ENCODE data around the gene FAM3D. TPM values are rescaled to one million over a fixed set of nuclear protein-coding genes. Genes with fewer than 3 reads are reported as not detected.

The FAM3D gene
- total and polyA plus RNA-seq, 10 of the 15 experiments (the other 5 are each of a cell fraction or from before 2014, with no cell fraction given) = 0.04 to 0.07 TPM; not detected in 8

- no TSS peak for BruUV-seq (replicated peaks)
- no peak overlapping the region for H2AFZ ChIP-seq (ENCODE audit: control insufficient read depth, low read depth, low read length)
- ChIA-PET SMC1A (ENCODE audit: uncharacterized antibody, unreplicated experiment) (interaction anchor here (0.6 to 6.4 kb wide), 15 partner anchors 13 to 613 kb away, joined by 3 to 54 read pairs (median 4); partner anchors contain the start of genes HTD2 and RPP14), RAD21 (ENCODE audit: unreplicated experiment) (interaction anchor here (0.7 to 8.6 kb wide), 13 partner anchors 9 to 454 kb away, joined by 3 to 100 read pairs (median 5); partner anchors contain the start of genes HTD2 and RPP14), CTCF (interaction anchor here (0.5 to 9.6 kb wide), 41 partner anchors 9 to 990 kb away, joined by 3 to 243 read pairs (median 4); partner anchors contain the start of genes HTD2, KCTD6 and RPP14), POLR2A (interaction anchor here (0.6 to 1.0 kb wide), 2 partner anchors 63 to 170 kb away, joined by 3 read pairs; no protein-coding TSS in a partner anchor)
- H3K4me3 ChIP-seq = no peak overlapping the region
- no peaks in the 10 kb centered on the region for H3K36me3 ChIP-seq (ENCODE audit: control insufficient read depth in 2 of 2, insufficient read depth in 2 of 2, low read length in 1 of 2)
- no peak overlapping the region for H3K4me2 ChIP-seq (ENCODE audit: control insufficient read depth, insufficient read depth)
- intact Hi-C loops (cut with micrococcal nuclease; ENCODE audit: unreplicated experiment) (loop anchor here (1.0 to 5.0 kb wide), 3 partner anchors 62 to 454 kb away; partner anchors contain the start of genes HTD2 and RPP14), in situ Hi-C loops (cut with MboI) (no loop called here)
- no peak for TF ChIP-seq SMAD5 (IDR thresholded peaks at IDR 0.05; ENCODE audit: low read depth)
- TF ChIP-seq IRF3 (IDR thresholded peaks at IDR 0.05) = no peak
- TF ChIP-seq EP300 (IDR thresholded peaks at IDR 0.05; ENCODE audit: borderline replicate concordance in 1 of 2, control insufficient read depth in 1 of 2, low read depth in 2 of 2, low read length in 2 of 2) = no peak
- no peak for TF ChIP-seq ETV6 (conservative IDR thresholded peaks at IDR 0.05 in 1 of 2, IDR thresholded peaks at IDR 0.05 in 1 of 2; ENCODE audit: borderline replicate concordance in 1 of 2, low read depth in 1 of 2)
- no peak for TF ChIP-seq WRNIP1 (IDR thresholded peaks at IDR 0.05; ENCODE audit: borderline replicate concordance, low read depth, low read length)
- TF ChIP-seq MEF2A (IDR thresholded peaks at IDR 0.05; ENCODE audit: insufficient read depth, low read depth, low read length) = no peak
- TF ChIP-seq MEF2B (IDR thresholded peaks at IDR 0.05; ENCODE audit: partially characterized antibody, poor library complexity, severe bottlenecking) = no peak
- no peak for TF ChIP-seq BCLAF1 (IDR thresholded peaks at IDR 0.05)
- no peak for TF ChIP-seq RCOR1 (conservative IDR thresholded peaks at IDR 0.05; ENCODE audit: low read depth, low read length)
- no peak for TF ChIP-seq TARDBP (IDR thresholded peaks at IDR 0.05; ENCODE audit: borderline replicate concordance)
- TF ChIP-seq ZNF217 (IDR thresholded peaks at IDR 0.05) = no peak
- TF ChIP-seq TCF7 (IDR thresholded peaks at IDR 0.05; ENCODE audit: borderline replicate concordance) = no peak
- TF ChIP-seq MYC (IDR thresholded peaks at IDR 0.05; ENCODE audit: insufficient read depth, insufficient read length, insufficient replicate concordance, low read length, severe bottlenecking) = no peak
- TF ChIP-seq RAD21 (IDR thresholded peaks at IDR 0.05; ENCODE audit: insufficient read depth, low read depth, low read length) = no peak
- TF ChIP-seq ZNF622 (IDR thresholded peaks at IDR 0.05) = no peak
- no peak overlapping the region for H3K27ac ChIP-seq (ENCODE audit: control insufficient read depth, insufficient read depth)
- FAIRE-seq = no peak
- H3K79me2 ChIP-seq (ENCODE audit: control insufficient read depth, insufficient read depth, low read length) = no peaks in the 10 kb centered on the region
- ATAC-seq = no peak
- H3K4me1 ChIP-seq (ENCODE audit: control insufficient read depth, insufficient read depth, low read length) = no peaks in the 10 kb centered on the region
- WGBS (ENCODE audit: insufficient coverage, insufficient replicate concordance, low lambda C conversion rate, missing lambda C conversion rate) = 17% methylated on average over 5 of the region's 5 CpGs
- no peak for DNase-seq (ENCODE audit: low read depth, low spot score)
- H3K9me3 ChIP-seq (replicated peaks; ENCODE audit: control insufficient read depth, insufficient read depth, low read length) = no peaks in the 10 kb centered on the region
- peaks cover 2 to 3% of the 10 kb centered on the region in 2 experiments; a peak in 1 of 4 replicates for H3K27me3 ChIP-seq (replicated peaks in 1 of 2; ENCODE audit: control insufficient read depth in 2 of 2, insufficient read depth in 2 of 2, low read length in 1 of 2)
- H4K20me1 ChIP-seq (ENCODE audit: control insufficient read depth, insufficient read depth) = no peaks in the 10 kb centered on the region; the same call in 1 of the 2 replicates
- H3K9ac ChIP-seq (ENCODE audit: control insufficient read depth, insufficient read depth, low read length) = no peak overlapping the region
These were observed 35.9 kb downstream of the FAM3D start for GRCh38 chr3:58630710-58631092.
